GM18499 (cell line): Measurements from ENCODE around the gene GALNT2.

Source experiments
- ATAC-seq: cut with Tn5 transposase; IDR thresholded peaks from one replicate; pipeline ENCODE4 v1.9.1; 2021; ENCODE audit warnings: moderate number of reproducible peaks; ENCODE audit not compliant: insufficient read depth, unreplicated experiment

Gene GALNT2

GRCh38 chr1:230197644-230198567, 130.9 kb downstream of the GALNT2 start:
- ATAC-seq = no peak

GRCh38 chr1:230199034-230199433, 132.0 kb downstream of the GALNT2 start:
- ATAC-seq = no peak

- ATAC-seq = no peak
Observed at GRCh38 chr1:230199554-230199953, 132.5 kb downstream of the GALNT2 start.

- no peak for ATAC-seq
Observed at GRCh38 chr1:230200276-230200675, 133.2 kb downstream of the GALNT2 start.

- ATAC-seq = no peak
Observed at GRCh38 chr1:230201445-230201844, 134.4 kb downstream of the GALNT2 start.

- no peak for ATAC-seq
Observed at GRCh38 chr1:230204842-230205241, 137.8 kb downstream of the GALNT2 start.

- ATAC-seq = no peak
Observed at GRCh38 chr1:230205719-230206198, 138.7 kb downstream of the GALNT2 start.

GRCh38 chr1:230206207-230206606, 139.2 kb downstream of the GALNT2 start:
- no peak for ATAC-seq

GRCh38 chr1:230206976-230207375, 139.9 kb downstream of the GALNT2 start:
- no peak for ATAC-seq

GRCh38 chr1:230207598-230207997, 140.6 kb downstream of the GALNT2 start:
- no peak for ATAC-seq

- peak; percentile 31 for ATAC-seq
Observed at GRCh38 chr1:230208619-230209261, 141.7 kb downstream of the GALNT2 start.

GRCh38 chr1:230210326-230210980, 143.4 kb downstream of the GALNT2 start:
- ATAC-seq = no peak

- ATAC-seq = no peak
Observed at GRCh38 chr1:230210981-230211336, 143.9 kb downstream of the GALNT2 start.

- ATAC-seq = no peak
Observed at GRCh38 chr1:230211436-230212145, 144.6 kb downstream of the GALNT2 start.

- ATAC-seq = peak; percentile 31
Observed at GRCh38 chr1:230212405-230212936, 145.4 kb downstream of the GALNT2 start.

- ATAC-seq = no peak
Observed at GRCh38 chr1:230215031-230215430, 148.0 kb downstream of the GALNT2 start.

GRCh38 chr1:230215529-230215928, 148.5 kb downstream of the GALNT2 start:
- ATAC-seq = no peak

- ATAC-seq = no peak
Observed at GRCh38 chr1:230216896-230217295, 149.9 kb downstream of the GALNT2 start.

- no peak for ATAC-seq
Observed at GRCh38 chr1:230218667-230219066, 151.6 kb downstream of the GALNT2 start.
